K562 (cell line): ENCODE measurements around the gene PRPS2. TPM values are rescaled to one million over a fixed set of nuclear protein-coding genes. Genes with fewer than 3 reads are reported as not detected.

Experiments used
- PCBP1 ChIP-seq: fragments of 200-400 bp; formaldehyde crosslinking; IDR thresholded peaks from 2 replicates; pipeline ENCODE4 v1.6.1; 2018; ENCODE audit warnings: mild to moderate bottlenecking, low read depth, low read length; ENCODE audit not compliant: poor library complexity, severe bottlenecking
- RB1 ChIP-seq: fragments of 450-650 bp; IDR thresholded peaks from 2 replicates; pipeline ENCODE4 v1.6.1; 2017; ENCODE audit warnings: low read depth, mild to moderate bottlenecking
- RERE ChIP-seq: sonication (generic); formaldehyde crosslinking; IDR thresholded peaks from 2 replicates; pipeline ENCODE4 v1.8.0; 2023; ENCODE audit warnings: missing genetic modification reagents, mild to moderate bottlenecking, borderline replicate concordance
- SNIP1 ChIP-seq: fragments of 450-650 bp; IDR thresholded peaks from 2 replicates; pipeline ENCODE4 v1.7.1; 2017; ENCODE audit warnings: low read depth, mild to moderate bottlenecking
- ZFX ChIP-seq: sonication (generic); formaldehyde crosslinking; IDR thresholded peaks from 2 replicates; pipeline ENCODE4 v1.8.0; 2022; ENCODE audit warnings: mild to moderate bottlenecking, missing genetic modification reagents, moderate library complexity
- polyA plus RNA-seq, 8 experiments: library from polyadenylated mRNA; depleted of rRNA in 4 of 8; stranded (reverse) in 5 of 8; unstranded in 3 of 8; fragments of >200 nt; fragmentation: Nextera tagmentation in 2 of 8; fragmentation: Illumina TruSeq in 1 of 8; extraction: Ambion mirVana in 2 of 8; extraction: Trizol in 1 of 8; gene quantifications; 2 replicates each; pipeline versions ENCODE4 v1.2.1 to v1.2.3, GENCODE V29; 2011 to 2014; ENCODE audit warnings: inconsistent platforms in 1 of 8, missing spikeins in 1 of 8
- total RNA-seq, 7 experiments: library from RNA; depleted of rRNA in 6 of 7; stranded (reverse); fragments of >200 nt in 6 of 7; fragmentation: Illumina TruSeq in 2 of 7; extraction: Trizol in 2 of 7; gene quantifications; 2 replicates each; pipeline versions ENCODE4 v1.2.1 to v1.2.3, GENCODE V29; 2011 to 2021; ENCODE audit warnings: low replicate concordance in 1 of 7
- TF ChIP-seq, protein P1 (sequence below): sonication (generic); formaldehyde crosslinking; IDR thresholded peaks from 2 replicates; pipeline ENCODE4 v1.8.0; 2022; ENCODE audit warnings: mild to moderate bottlenecking, missing genetic modification reagents

PRPS2 gene
- total and polyA plus RNA-seq, 9 of the 15 experiments (the other 6 are each of a cell fraction or from before 2014, with no cell fraction given) = 50.3 to 85.0 (median 62.1) TPM

GRCh38 chrX:12791257-12792228, at the start of gene PRPS2 (continued):
- TF ChIP-seq, protein P1, sequence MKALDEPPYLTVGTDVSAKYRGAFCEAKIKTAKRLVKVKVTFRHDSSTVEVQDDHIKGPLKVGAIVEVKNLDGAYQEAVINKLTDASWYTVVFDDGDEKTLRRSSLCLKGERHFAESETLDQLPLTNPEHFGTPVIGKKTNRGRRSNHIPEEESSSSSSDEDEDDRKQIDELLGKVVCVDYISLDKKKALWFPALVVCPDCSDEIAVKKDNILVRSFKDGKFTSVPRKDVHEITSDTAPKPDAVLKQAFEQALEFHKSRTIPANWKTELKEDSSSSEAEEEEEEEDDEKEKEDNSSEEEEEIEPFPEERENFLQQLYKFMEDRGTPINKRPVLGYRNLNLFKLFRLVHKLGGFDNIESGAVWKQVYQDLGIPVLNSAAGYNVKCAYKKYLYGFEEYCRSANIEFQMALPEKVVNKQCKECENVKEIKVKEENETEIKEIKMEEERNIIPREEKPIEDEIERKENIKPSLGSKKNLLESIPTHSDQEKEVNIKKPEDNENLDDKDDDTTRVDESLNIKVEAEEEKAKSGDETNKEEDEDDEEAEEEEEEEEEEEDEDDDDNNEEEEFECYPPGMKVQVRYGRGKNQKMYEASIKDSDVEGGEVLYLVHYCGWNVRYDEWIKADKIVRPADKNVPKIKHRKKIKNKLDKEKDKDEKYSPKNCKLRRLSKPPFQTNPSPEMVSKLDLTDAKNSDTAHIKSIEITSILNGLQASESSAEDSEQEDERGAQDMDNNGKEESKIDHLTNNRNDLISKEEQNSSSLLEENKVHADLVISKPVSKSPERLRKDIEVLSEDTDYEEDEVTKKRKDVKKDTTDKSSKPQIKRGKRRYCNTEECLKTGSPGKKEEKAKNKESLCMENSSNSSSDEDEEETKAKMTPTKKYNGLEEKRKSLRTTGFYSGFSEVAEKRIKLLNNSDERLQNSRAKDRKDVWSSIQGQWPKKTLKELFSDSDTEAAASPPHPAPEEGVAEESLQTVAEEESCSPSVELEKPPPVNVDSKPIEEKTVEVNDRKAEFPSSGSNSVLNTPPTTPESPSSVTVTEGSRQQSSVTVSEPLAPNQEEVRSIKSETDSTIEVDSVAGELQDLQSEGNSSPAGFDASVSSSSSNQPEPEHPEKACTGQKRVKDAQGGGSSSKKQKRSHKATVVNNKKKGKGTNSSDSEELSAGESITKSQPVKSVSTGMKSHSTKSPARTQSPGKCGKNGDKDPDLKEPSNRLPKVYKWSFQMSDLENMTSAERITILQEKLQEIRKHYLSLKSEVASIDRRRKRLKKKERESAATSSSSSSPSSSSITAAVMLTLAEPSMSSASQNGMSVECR (CRISPR knock-in tag) = 0 out of 2 replicates have a peak, but pooled peaks have one; percentile 15
- TF ChIP-seq ZFX (CRISPR knock-in tag) (peak; percentile 48; the same call in 1 of the 2 replicates), RERE (CRISPR knock-in tag) (no peak), RB1 (peak; percentile 75; the same call in 1 of the 2 replicates), PCBP1 (peak; percentile 52), SNIP1 (no peak)
